ENCODE measurements around the gene HAUS8.

HAUS8 gene

GRCh38 chr19:17076543-17076991 lies 1.3 kb upstream of the HAUS8 start:
- no peak for DNase-seq (ENCODE audit: low spot score)
- no peak for FAIRE-seq

GRCh38 chr19:17075864-17076542 lies 751 bp upstream of the HAUS8 start:
- DNase-seq (ENCODE audit: low spot score) = no peak

GRCh38 chr19:17074634-17075034 lies 618 bp downstream of the HAUS8 start:
- FAIRE-seq = no peak

More at GRCh38 chr19:17075864-17076542, 751 bp upstream of the HAUS8 start:
- FAIRE-seq = no peak

GRCh38 chr19:17073869-17074633 lies 1.2 kb downstream of the HAUS8 start:
- DNase-seq (ENCODE audit: low spot score) (no peak), FAIRE-seq (no peak)

More at GRCh38 chr19:17074634-17075034, 618 bp downstream of the HAUS8 start:
- no peak for DNase-seq (ENCODE audit: low spot score)

- no peak for DNase-seq (ENCODE audit: low spot score)
- no peak for FAIRE-seq
Observed at GRCh38 chr19:17070912-17071311, 4.3 kb downstream of the HAUS8 start.

- FAIRE-seq (no peak), DNase-seq (ENCODE audit: low spot score) (no peak)
Observed at GRCh38 chr19:17070421-17070820, 4.8 kb downstream of the HAUS8 start.

GRCh38 chr19:17069193-17069592 lies 6.1 kb downstream of the HAUS8 start:
- no peak for FAIRE-seq
- DNase-seq (ENCODE audit: low spot score) = no peak

GRCh38 chr19:17063428-17063827 lies 11.8 kb downstream of the HAUS8 start:
- FAIRE-seq (no peak), DNase-seq (ENCODE audit: low spot score) (no peak)

- DNase-seq (ENCODE audit: low spot score) (no peak), FAIRE-seq (no peak)
Observed at GRCh38 chr19:17061691-17062090, 13.6 kb downstream of the HAUS8 start.

- DNase-seq (ENCODE audit: low spot score) (no peak), FAIRE-seq (no peak)
Observed at GRCh38 chr19:17061205-17061604, 14.0 kb downstream of the HAUS8 start.

GRCh38 chr19:17060802-17061201 lies 14.4 kb downstream of the HAUS8 start:
- FAIRE-seq (no peak), DNase-seq (ENCODE audit: low spot score) (no peak)

GRCh38 chr19:17058236-17058635 lies 17.0 kb downstream of the HAUS8 start:
- no peak for DNase-seq (ENCODE audit: low spot score)
- FAIRE-seq = no peak

- FAIRE-seq (no peak), DNase-seq (ENCODE audit: low spot score) (no peak)
Observed at GRCh38 chr19:17055636-17056035, 19.6 kb downstream of the HAUS8 start.

GRCh38 chr19:17054746-17055145 lies 20.5 kb downstream of the HAUS8 start:
- DNase-seq (ENCODE audit: low spot score) (no peak), FAIRE-seq (no peak)

GRCh38 chr19:17052439-17052838 lies 22.8 kb downstream of the HAUS8 start:
- FAIRE-seq (no peak), DNase-seq (ENCODE audit: low spot score) (no peak)

GRCh38 chr19:17049711-17050280 lies 25.5 kb downstream of the HAUS8 start:
- FAIRE-seq (no peak), DNase-seq (ENCODE audit: low spot score) (no peak)

GRCh38 chr19:17048885-17049453 lies 26.3 kb downstream of the HAUS8 start:
- DNase-seq (ENCODE audit: low spot score) (no peak), FAIRE-seq (no peak)

- FAIRE-seq = no peak
Observed at GRCh38 chr19:17045907-17046502, 29.2 kb downstream of the HAUS8 start.

GRCh38 chr19:17043744-17044143 lies 31.5 kb downstream of the HAUS8 start:
- FAIRE-seq (no peak), DNase-seq (ENCODE audit: low spot score) (no peak)

More at GRCh38 chr19:17045907-17046502, 29.2 kb downstream of the HAUS8 start:
- DNase-seq (ENCODE audit: low spot score) = no peak

GRCh38 chr19:17041976-17042375 lies 33.3 kb downstream of the HAUS8 start:
- DNase-seq (ENCODE audit: low spot score) (no peak), FAIRE-seq (no peak)

GRCh38 chr19:17037966-17038500 lies 37.2 kb downstream of the HAUS8 start:
- DNase-seq (ENCODE audit: low spot score) (no peak), FAIRE-seq (no peak)

All from urothelium cell line (cell line).